LNCaP clone FGC (cell line): ENCODE measurements around the gene USP51.
A peak's percentile ranks its signal among the peaks of the same experiment; 100 is the strongest.
"Not testable (repeated sequence)": the region's sequence is repeated elsewhere in the genome, so short reads cannot be mapped to it uniquely, and the experiment has no call there.

Source experiments
- DNase-seq: peaks from one replicate; pipeline ENCODE4 v3.0.0-alpha.2; 2011; ENCODE audit warnings: low read depth
- H3K4me3 ChIP-seq: 2 replicates; pipeline ENCODE4 v1.5.1; 2011; ENCODE audit warnings: mild to moderate bottlenecking, low read depth, low read length, control low read depth
- TF ChIP-seq, protein P1 (sequence below): IDR thresholded peaks from 2 replicates; pipeline ENCODE4 v1.5.1; 2012; ENCODE audit warnings: mild to moderate bottlenecking; ENCODE audit not compliant: control insufficient read depth, insufficient read depth; ENCODE audit errors: extremely low read depth

The USP51 gene

DNA sequence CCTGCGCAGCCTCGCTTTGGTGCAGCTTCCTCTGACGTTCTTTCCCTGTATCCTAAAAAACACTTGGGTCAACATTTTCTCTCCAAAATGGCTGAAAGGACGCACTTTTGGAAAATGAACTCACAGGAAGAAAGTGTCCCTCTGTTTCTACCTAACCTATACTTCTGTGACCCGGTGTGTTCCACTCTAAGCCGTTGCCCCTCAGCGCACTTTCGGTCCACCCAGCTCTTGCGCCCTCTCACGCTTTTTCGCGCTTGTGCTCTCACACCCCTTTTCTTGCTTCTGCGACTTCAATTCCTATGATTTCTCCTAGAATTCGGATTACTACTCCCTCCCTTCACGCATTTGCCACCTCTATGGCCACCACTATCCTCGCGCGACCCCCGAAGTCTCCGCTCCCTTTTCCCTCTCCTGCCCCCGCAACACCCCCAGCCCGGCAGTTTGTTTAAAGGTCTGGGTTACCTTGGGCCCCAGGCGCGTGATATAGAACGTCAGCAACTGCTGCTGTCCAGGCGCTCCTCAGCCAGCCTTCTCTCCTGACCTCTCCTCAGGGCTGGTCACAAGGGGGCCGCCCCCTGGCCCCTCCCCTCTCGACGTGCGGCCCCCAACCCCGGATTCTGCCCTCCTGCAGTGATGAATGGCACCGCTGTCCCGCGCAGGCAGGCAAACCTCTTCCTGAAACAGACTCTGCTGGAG, at the start of gene USP51:
Gene USP51, minus strand, starts transcription at position 535 of the 696 bp plus-strand sequence. CDS start 909 bp downstream, outside the sequence.
- no peak for DNase-seq
- peak within 1 kb of the TSS; percentile 69 for H3K4me3 ChIP-seq
- TF ChIP-seq, protein P1, sequence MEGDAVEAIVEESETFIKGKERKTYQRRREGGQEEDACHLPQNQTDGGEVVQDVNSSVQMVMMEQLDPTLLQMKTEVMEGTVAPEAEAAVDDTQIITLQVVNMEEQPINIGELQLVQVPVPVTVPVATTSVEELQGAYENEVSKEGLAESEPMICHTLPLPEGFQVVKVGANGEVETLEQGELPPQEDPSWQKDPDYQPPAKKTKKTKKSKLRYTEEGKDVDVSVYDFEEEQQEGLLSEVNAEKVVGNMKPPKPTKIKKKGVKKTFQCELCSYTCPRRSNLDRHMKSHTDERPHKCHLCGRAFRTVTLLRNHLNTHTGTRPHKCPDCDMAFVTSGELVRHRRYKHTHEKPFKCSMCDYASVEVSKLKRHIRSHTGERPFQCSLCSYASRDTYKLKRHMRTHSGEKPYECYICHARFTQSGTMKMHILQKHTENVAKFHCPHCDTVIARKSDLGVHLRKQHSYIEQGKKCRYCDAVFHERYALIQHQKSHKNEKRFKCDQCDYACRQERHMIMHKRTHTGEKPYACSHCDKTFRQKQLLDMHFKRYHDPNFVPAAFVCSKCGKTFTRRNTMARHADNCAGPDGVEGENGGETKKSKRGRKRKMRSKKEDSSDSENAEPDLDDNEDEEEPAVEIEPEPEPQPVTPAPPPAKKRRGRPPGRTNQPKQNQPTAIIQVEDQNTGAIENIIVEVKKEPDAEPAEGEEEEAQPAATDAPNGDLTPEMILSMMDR, result no peak

- no peak overlapping the region for H3K4me3 ChIP-seq
- TF ChIP-seq, protein P1, result peak; percentile 29; the same call in 1 of the 2 replicates
- DNase-seq, result peak; percentile 8
Measured at GRCh38 chrX:55524487-55524886, 34.8 kb upstream of the USP51 start.

GRCh38 chrX:55523356-55523755, 33.7 kb upstream of the USP51 start:
- DNase-seq, result no peak
- TF ChIP-seq, protein P1, result no peak
- no peak overlapping the region for H3K4me3 ChIP-seq

DNA sequence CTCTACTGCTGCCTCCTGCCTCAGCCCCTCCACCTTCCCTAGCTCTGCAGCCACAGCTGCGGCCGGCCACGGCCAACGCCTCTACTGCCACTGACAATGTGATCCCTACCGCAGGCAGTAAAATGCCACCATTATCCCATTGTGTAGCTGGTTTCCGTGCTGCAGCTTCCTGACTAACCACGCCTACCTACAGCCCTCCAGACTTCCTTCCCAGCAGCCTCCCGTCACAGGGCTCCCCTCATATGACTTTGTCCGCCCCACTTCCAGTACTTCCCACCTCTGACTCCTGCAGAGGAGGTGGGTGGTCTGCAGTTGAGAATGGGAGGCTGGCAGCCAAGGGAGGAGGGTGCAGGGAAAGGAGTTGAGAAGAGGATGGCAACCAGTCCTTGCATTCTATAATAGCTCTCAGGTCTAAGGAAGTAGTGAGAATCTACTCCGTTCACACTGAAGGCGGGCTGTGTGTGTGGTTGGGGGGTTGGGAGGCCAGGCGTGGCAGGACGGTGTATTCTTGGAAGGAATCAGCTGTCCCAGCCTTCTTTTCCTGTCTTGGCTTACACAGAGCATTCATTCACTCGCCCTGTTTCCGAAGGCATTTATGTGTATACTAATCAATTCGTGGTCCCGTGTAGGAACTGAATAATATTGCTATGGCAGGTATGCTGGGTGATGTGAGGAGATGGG, 33.1 kb upstream of the USP51 start:
- TF ChIP-seq, protein P1, result no peak
- DNase-seq, result no peak
- H3K4me3 ChIP-seq, result no peak overlapping the region

DNA sequence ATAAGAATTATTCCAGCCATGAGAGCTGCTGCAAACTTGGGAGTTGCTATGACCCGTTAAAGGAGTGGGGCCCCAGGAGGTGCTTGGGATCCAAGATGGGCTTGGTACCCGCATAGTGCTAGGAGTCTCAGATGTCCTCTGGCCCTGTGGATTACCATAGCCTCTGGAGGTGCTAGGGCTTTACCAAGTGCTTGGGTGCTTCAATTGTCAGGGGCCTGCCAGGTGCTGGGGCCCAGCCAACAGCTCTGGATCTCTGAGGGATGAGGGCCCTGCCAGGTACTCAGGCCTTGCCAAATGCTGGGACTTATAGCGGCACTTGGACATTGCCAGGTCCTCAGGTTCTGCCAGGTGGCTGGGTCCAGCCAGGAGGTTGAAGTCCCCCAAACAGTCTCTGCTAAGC, 32.0 kb upstream of the USP51 start:
- DNase-seq, result no peak
- no peak overlapping the region for H3K4me3 ChIP-seq
- TF ChIP-seq, protein P1, result no peak

DNA sequence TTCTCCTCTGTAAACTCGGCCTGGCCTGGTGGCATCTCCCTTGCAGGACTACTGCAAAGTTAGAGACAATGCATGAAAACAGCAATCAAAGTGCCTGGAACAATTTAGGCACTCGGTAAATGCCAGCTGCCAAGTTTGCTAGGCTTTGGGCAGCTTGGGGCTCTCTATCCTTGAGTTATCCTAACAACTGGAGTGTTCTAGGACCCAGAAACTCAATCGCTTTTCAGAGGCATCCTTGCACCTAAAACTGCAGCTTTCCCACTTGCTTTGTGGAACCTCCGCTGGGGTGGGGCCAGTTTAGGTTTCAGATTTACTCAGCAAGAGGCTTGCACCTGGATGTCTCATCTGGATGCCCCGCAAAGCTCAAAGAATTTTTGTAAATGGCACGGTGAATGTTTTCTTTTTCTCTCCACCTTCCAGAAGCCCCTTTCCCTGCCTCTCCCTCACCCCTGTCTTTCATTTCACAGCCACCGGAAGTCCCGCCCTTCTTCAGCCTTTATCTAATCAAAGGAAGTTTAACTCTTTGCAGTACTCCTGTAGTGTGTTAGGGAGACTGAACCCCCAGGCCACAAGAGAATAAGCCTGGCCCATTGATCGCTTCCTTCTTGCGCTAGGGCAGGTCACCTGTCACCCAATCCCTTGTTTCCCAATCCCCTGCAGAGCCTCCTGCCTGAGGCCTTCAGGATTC, 27.3 kb upstream of the USP51 start:
- DNase-seq, result not testable (repeated sequence)

GRCh38 chrX:55513045-55513737, 23.5 kb upstream of the USP51 start:
- H3K4me3 ChIP-seq, result not testable (repeated sequence)

More for the DNA sequence above, 27.3 kb upstream of the USP51 start:
- not testable (repeated sequence) for H3K4me3 ChIP-seq

GRCh38 chrX:55508410-55509152, 18.9 kb upstream of the USP51 start:
- H3K4me3 ChIP-seq, DNase-seq: not testable (repeated sequence)

More at GRCh38 chrX:55513045-55513737, 23.5 kb upstream of the USP51 start:
- DNase-seq, result not testable (repeated sequence)

GRCh38 chrX:55507699-55508098, 18.1 kb upstream of the USP51 start:
- not testable (repeated sequence) for H3K4me3 ChIP-seq, DNase-seq

GRCh38 chrX:55507010-55507409, 17.4 kb upstream of the USP51 start:
- not testable (repeated sequence) for DNase-seq, H3K4me3 ChIP-seq
